Measurements from ENCODE around the gene GABRA4.

GABRA4 gene

GRCh38 chr4:46979283-46979682, 14.1 kb downstream of the GABRA4 start:
- DNase-seq (ENCODE audit: low spot score), result no peak

GRCh38 chr4:46977245-46977644, 16.1 kb downstream of the GABRA4 start:
- DNase-seq (ENCODE audit: low spot score), result no peak

- no peak for DNase-seq (ENCODE audit: low spot score)
These were observed 17.4 kb downstream of the GABRA4 start for GRCh38 chr4:46975812-46976553.

GRCh38 chr4:46974891-46975543, 18.4 kb downstream of the GABRA4 start:
- no peak for DNase-seq (ENCODE audit: low spot score)

- DNase-seq (ENCODE audit: low spot score), result no peak
These were observed 24.5 kb downstream of the GABRA4 start for GRCh38 chr4:46968847-46969246.

GRCh38 chr4:46967631-46968030, 25.8 kb downstream of the GABRA4 start:
- no peak for DNase-seq (ENCODE audit: low spot score)

GRCh38 chr4:46958742-46959488, 34.5 kb downstream of the GABRA4 start:
- no peak for DNase-seq (ENCODE audit: low spot score)

GRCh38 chr4:46956451-46956850, 36.9 kb downstream of the GABRA4 start:
- DNase-seq (ENCODE audit: low spot score), result no peak

GRCh38 chr4:46955601-46956000, 37.8 kb downstream of the GABRA4 start:
- DNase-seq (ENCODE audit: low spot score), result no peak

GRCh38 chr4:46954643-46955042, 38.7 kb downstream of the GABRA4 start:
- no peak for DNase-seq (ENCODE audit: low spot score)

GRCh38 chr4:46953564-46953963, 39.8 kb downstream of the GABRA4 start:
- no peak for DNase-seq (ENCODE audit: low spot score)

GRCh38 chr4:46952451-46952850, 40.9 kb downstream of the GABRA4 start:
- DNase-seq (ENCODE audit: low spot score), result no peak

GRCh38 chr4:46950826-46951225, 42.6 kb downstream of the GABRA4 start:
- DNase-seq (ENCODE audit: low spot score), result no peak

- no peak for DNase-seq (ENCODE audit: low spot score)
These were observed 43.6 kb downstream of the GABRA4 start for GRCh38 chr4:46949822-46950221.

- no peak for DNase-seq (ENCODE audit: low spot score)
These were observed 45.8 kb downstream of the GABRA4 start for GRCh38 chr4:46947541-46947940.

GRCh38 chr4:46946919-46947536, 46.4 kb downstream of the GABRA4 start:
- DNase-seq (ENCODE audit: low spot score), result no peak

- DNase-seq (ENCODE audit: low spot score), result no peak
These were observed 48.3 kb downstream of the GABRA4 start for GRCh38 chr4:46945062-46945461.

GRCh38 chr4:46944345-46944744, 49.0 kb downstream of the GABRA4 start:
- DNase-seq (ENCODE audit: low spot score), result no peak

GRCh38 chr4:46937493-46937892, 55.9 kb downstream of the GABRA4 start:
- peak; percentile 13 for DNase-seq (ENCODE audit: low spot score)

- DNase-seq (ENCODE audit: low spot score), result no peak
These were observed 58.7 kb downstream of the GABRA4 start for GRCh38 chr4:46934726-46935125.

- no peak for DNase-seq (ENCODE audit: low spot score)
These were observed 59.7 kb downstream of the GABRA4 start for GRCh38 chr4:46933686-46934085.

- DNase-seq (ENCODE audit: low spot score), result peak; percentile 29
These were observed 61.4 kb downstream of the GABRA4 start for GRCh38 chr4:46931981-46932380.

GRCh38 chr4:46930891-46931290, 62.5 kb downstream of the GABRA4 start:
- no peak for DNase-seq (ENCODE audit: low spot score)

Measured in cerebellar cortex (tissue), 1 donor.